HG03139 (cell line): ENCODE data around the gene CLP1.
"Not testable (repeated sequence)": the region's sequence is repeated elsewhere in the genome, so short reads cannot be mapped to it uniquely, and the experiment has no call there.

Experiments
- ATAC-seq: cut with Tn5 transposase; IDR thresholded peaks from one replicate; pipeline ENCODE4 v1.9.1; 2021; ENCODE audit not compliant: unreplicated experiment

The CLP1 gene

GRCh38 chr11:57659669-57660068 is 2.1 kb downstream of the CLP1 start:
- no peak for ATAC-seq

- no peak for ATAC-seq
These were observed 5.3 kb downstream of the CLP1 start for GRCh38 chr11:57662893-57663292.

- ATAC-seq = no peak
These were observed 6.4 kb downstream of the CLP1 start for GRCh38 chr11:57663975-57664374.

GRCh38 chr11:57667117-57667735 is 9.7 kb downstream of the CLP1 start:
- peak; percentile 63 for ATAC-seq

- peak; percentile 86 for ATAC-seq
These were observed 10.3 kb downstream of the CLP1 start, which contains the start of gene ZDHHC5 for GRCh38 chr11:57667736-57668433. ZDHHC5 (plus strand) TSS chr11:57668114; CDS start chr11:57673091, 4,977 bp downstream.

- peak; percentile 4 for ATAC-seq
These were observed 10.8 kb downstream of the CLP1 start for GRCh38 chr11:57668434-57668782.

- no peak for ATAC-seq
These were observed 16.7 kb downstream of the CLP1 start for GRCh38 chr11:57674251-57674650.

- ATAC-seq = no peak
These were observed 17.8 kb downstream of the CLP1 start for GRCh38 chr11:57675176-57675941.

- no peak for ATAC-seq
These were observed 21.8 kb downstream of the CLP1 start for GRCh38 chr11:57679396-57679795.

- no peak for ATAC-seq
These were observed 23.0 kb downstream of the CLP1 start for GRCh38 chr11:57680552-57680874.

- ATAC-seq = no peak
These were observed 23.6 kb downstream of the CLP1 start for GRCh38 chr11:57681168-57681567.

- ATAC-seq = not testable (repeated sequence)
These were observed 32.9 kb downstream of the CLP1 start for GRCh38 chr11:57690474-57690873.

- no peak for ATAC-seq
These were observed 41.3 kb downstream of the CLP1 start for GRCh38 chr11:57698843-57699365.

GRCh38 chr11:57699813-57700212 is 42.3 kb downstream of the CLP1 start:
- no peak for ATAC-seq

GRCh38 chr11:57700425-57700824 is 42.9 kb downstream of the CLP1 start:
- no peak for ATAC-seq

GRCh38 chr11:57703341-57703740 is 45.8 kb downstream of the CLP1 start:
- no peak for ATAC-seq

- no peak for ATAC-seq
These were observed 47.4 kb downstream of the CLP1 start for GRCh38 chr11:57704932-57705331.

GRCh38 chr11:57705432-57705831 is 47.9 kb downstream of the CLP1 start:
- not testable (repeated sequence) for ATAC-seq

- no peak for ATAC-seq
These were observed 52.3 kb downstream of the CLP1 start for GRCh38 chr11:57709802-57710367.
